Memory B cell (primary cell): ENCODE measurements around the gene TULP1.
A peak's percentile ranks its signal among the peaks of the same experiment; 100 is the strongest.

Experiments
- ATAC-seq: fragments of 150-1000 bp; cut with Tn5 transposase; 2 replicates; pipeline ENCODE4 v1.10.0; 2021; ENCODE audit warnings: low read depth, mild to moderate bottlenecking, moderate library complexity
- DNase-seq, 2 donors: peaks; one replicate each; pipeline ENCODE4 v3.0.0; 2022; ENCODE audit warnings: low spot score in 2 of 2
- H3K27ac Mint-ChIP-seq: one replicate; pipeline ENCODE4 v1.8.0; 2022; ENCODE audit warnings: mild to moderate bottlenecking, moderate library complexity, mixed read lengths
- H3K27me3 Mint-ChIP-seq: one replicate; pipeline ENCODE4 v1.8.0; 2022; ENCODE audit warnings: mixed read lengths
- H3K36me3 Mint-ChIP-seq: one replicate; pipeline ENCODE4 v1.8.0; 2022; ENCODE audit warnings: mild to moderate bottlenecking, mixed read lengths
- H3K4me1 Mint-ChIP-seq: one replicate; pipeline ENCODE4 v1.8.0; 2022; ENCODE audit warnings: mixed read lengths
- H3K4me3 Mint-ChIP-seq: one replicate; pipeline ENCODE4 v1.8.0; 2022; ENCODE audit warnings: mild to moderate bottlenecking, moderate library complexity, mixed read lengths
- H3K9me3 Mint-ChIP-seq: one replicate; pipeline ENCODE4 v1.8.0; 2022; ENCODE audit warnings: mixed read lengths

Gene TULP1

DNA sequence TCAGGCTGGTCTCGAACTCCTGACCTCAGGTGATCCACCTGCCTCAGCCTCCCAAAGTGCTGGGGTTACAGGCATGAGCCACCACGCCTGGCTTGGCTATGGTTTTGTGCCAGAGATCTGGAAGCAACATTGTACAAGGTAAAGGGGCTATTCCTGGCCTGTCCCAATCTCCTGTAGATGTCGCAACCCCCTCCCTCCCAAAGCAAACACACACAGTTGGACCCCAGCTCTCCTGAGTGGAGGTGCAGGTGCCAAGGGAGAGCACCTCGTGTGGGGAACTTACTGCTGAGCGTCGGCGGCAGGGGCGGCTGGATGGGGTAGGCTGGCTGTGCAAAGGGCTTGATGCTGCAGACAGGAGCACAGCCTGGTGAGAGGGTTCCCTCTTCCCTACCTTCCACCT is 35.7 kb downstream of the TULP1 start:
- Mint-ChIP-seq H3K4me3 (no peak overlapping the region), H3K27ac (no peak overlapping the region), H3K27me3 (no peaks in the 10 kb centered on the region), H3K4me1 (no peaks in the 10 kb centered on the region), H3K36me3 (peaks cover 2% of the 10 kb centered on the region), H3K9me3 (no peaks in the 10 kb centered on the region)
- DNase-seq (no peak), ATAC-seq (no peak)

DNA sequence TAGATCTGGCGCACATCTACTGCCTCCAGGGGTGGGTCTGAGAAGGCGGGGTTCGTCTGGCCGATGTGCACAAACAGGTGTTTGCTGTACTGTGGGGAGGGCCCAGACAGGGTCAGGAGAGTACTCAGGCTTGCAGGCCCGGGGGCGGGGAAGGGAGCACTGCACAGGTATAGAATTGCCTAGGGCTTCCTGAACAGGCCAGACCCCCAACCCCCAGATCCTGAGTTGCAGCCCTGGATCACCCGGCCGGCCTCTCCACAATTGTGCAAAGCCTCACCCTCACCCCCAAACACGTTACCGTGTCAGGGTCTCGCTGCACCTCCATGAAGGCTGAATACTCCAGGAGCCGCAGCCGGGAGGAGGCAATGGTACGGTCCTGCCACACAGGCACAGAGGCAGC is 36.7 kb downstream of the TULP1 start:
- DNase-seq, result no peak
- no peak for ATAC-seq
- Mint-ChIP-seq H3K4me1 (no peaks in the 10 kb centered on the region), H3K9me3 (no peaks in the 10 kb centered on the region), H3K27me3 (no peaks in the 10 kb centered on the region), H3K36me3 (peaks cover 2% of the 10 kb centered on the region), H3K27ac (no peak overlapping the region), H3K4me3 (no peak overlapping the region)

DNA sequence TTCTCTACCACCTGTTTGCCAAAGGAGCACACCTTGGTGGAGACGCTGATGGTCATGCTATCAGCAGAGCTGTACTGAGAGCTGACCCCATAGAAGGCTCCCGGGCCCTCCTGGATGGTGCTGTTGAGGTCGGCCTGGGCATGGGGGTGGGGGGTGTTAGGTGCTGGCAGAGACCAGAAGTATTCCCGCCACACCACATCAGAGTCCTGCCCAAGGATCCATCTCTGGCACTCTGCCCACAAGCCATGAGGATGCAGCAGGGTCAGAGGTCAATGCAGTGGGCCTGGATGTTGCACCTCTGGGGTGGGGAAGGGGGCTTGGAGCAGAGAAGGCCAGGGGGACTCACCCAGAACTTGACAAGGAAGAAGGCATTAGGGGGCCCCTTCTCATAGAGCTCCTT is 37.1 kb downstream of the TULP1 start:
- DNase-seq (no peak), ATAC-seq (no peak)
- H3K36me3 Mint-ChIP-seq, result peaks cover 5% of the 10 kb centered on the region
- H3K27me3 Mint-ChIP-seq, result no peaks in the 10 kb centered on the region
- no peak overlapping the region for H3K4me3 Mint-ChIP-seq
- no peaks in the 10 kb centered on the region for H3K9me3 Mint-ChIP-seq
- H3K27ac Mint-ChIP-seq, result no peak overlapping the region
- peaks cover 3% of the 10 kb centered on the region for H3K4me1 Mint-ChIP-seq

DNA sequence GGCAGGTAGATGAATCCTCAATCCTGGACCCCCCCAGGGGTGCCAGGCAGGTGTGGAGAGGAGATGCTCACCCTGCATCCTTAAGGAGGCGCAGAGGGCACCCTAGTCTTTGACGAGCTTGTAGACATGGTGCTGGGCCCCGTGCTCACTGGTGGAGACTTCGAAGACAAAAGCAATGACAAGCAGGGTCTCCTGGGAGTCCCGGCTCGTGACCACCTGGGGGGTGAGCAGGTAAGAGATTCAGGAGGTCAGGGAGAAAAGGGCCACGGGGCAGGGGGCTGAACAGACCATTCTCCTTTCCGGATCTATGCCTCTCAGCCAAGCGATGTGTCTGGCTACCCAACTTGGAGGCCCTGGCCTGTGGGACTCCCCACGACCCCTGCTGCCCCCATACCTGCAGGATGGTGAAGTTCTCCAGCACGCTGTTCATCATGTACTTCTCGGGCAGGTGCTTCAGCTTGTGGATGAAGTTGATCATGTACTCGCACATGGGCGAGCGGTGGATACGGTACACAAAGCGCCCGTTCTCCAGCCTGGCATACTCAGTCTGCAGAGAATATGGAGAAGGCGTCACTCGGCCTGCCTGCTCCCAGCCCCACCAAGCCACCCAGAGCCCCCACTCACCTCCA is 37.6 kb downstream of the TULP1 start:
- Mint-ChIP-seq H3K27ac (no peak overlapping the region), H3K36me3 (peaks cover 10% of the 10 kb centered on the region), H3K4me1 (peaks cover 8% of the 10 kb centered on the region), H3K27me3 (no peaks in the 10 kb centered on the region), H3K9me3 (no peaks in the 10 kb centered on the region), H3K4me3 (no peak overlapping the region)
- DNase-seq, result no peak
- ATAC-seq, result no peak

DNA sequence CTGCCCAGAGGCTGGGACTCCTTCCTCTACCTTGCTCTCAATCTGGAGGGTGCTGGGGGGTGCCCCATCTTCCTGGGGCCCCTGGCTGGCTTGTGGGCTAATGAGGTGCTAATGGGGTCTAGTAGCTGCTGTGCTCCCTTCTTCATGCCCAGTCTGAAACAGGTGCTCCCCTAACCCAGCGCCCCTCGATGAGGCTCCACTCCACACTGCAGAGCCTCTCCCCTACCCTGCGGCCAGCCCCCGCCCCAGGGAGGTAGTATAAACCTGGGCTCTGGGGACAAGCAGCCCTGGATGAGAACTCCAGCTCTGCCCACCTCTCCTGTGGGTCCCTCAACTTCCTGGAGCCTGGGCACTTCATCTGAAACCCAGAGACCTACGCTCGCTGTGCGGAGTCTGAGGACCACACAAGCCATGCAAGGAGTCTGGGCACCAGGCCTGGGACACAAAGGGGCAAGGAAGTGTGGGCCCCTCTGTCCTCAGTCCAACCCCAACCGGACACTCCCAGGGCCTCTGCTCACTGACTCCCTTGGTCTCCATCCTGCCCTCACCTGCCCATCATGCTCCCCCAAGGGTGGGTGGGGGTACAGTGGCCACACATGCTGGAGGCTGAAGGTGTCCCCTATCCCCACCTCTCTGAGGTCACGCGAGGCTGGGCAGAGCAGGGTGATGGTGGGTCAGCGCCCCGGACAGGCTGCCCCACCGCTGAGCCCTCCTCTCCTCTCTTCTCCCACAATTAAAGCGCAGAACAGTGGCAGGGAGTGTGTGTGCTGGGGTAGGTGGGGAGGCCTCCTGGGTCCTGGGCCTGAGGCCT is 38.4 kb downstream of the TULP1 start:
- no peak overlapping the region for H3K27ac Mint-ChIP-seq
- H3K36me3 Mint-ChIP-seq, result peaks cover 15% of the 10 kb centered on the region
- no peaks in the 10 kb centered on the region for H3K9me3 Mint-ChIP-seq
- ATAC-seq (no peak), DNase-seq (no peak)
- peaks cover 15% of the 10 kb centered on the region for H3K4me1 Mint-ChIP-seq
- H3K4me3 Mint-ChIP-seq, result no peak overlapping the region
- H3K27me3 Mint-ChIP-seq, result no peaks in the 10 kb centered on the region

DNA sequence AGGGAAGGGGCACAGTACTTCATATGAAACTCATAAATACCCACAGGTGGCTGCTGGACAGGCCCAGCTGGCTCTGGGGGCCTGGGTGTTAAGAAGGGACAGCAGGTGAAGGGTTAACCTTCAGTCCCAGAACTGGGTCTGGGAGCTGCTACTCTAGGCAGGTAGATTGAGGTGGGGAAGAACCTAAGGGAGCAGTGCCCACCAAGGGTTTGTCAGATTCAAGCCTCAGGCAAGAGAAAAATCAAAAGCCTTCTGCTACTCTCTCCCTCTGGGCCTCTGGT is 38.9 kb downstream of the TULP1 start:
- DNase-seq (no peak), ATAC-seq (no peak)
- H3K27ac Mint-ChIP-seq, result no peak overlapping the region
- H3K4me1 Mint-ChIP-seq, result peaks cover 18% of the 10 kb centered on the region
- no peaks in the 10 kb centered on the region for H3K27me3 Mint-ChIP-seq
- peaks cover 16% of the 10 kb centered on the region for H3K36me3 Mint-ChIP-seq
- no peak overlapping the region for H3K4me3 Mint-ChIP-seq
- no peaks in the 10 kb centered on the region for H3K9me3 Mint-ChIP-seq

DNA sequence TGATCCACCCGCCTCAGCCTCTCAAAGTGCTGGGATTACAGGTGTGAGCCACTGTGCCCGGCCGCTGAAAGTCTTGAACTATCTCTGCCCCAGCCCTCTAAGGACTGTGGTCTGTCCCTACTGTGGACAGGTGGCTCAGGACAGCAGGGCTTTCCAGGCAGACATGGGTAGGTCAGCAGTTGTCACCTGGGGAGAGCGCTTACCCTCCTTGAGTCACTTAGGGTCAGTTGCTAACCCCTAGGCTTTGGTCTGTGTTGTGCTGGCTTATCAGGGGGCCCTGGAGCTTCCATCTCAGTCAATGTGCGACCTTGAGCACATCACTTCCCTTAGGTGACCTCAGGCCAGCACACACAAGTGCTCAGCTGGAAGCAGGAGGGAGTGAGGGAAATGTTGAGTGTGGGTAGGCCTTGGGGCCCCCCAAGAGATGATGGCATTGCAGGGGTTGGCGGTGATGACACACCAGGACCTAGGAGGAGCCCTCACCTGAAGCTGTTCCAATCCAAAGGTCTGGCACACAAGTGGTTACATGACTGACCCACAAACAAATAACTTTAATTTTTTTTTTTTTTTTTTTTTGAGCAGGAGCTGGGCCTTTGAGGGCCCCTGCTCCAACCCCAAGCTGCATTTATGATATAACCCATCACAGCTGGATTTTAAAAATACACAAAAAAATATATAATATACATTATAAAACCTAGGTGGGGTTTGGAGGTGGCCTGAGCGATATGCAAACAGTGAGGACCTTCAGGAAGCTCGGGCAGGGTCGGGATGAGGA is 39.4 kb downstream of the TULP1 start:
- DNase-seq (no peak), ATAC-seq (no peak)
- Mint-ChIP-seq H3K4me1 (peaks cover 18% of the 10 kb centered on the region), H3K4me3 (no peak overlapping the region), H3K27ac (no peak overlapping the region), H3K36me3 (peaks cover 16% of the 10 kb centered on the region), H3K27me3 (no peaks in the 10 kb centered on the region), H3K9me3 (no peaks in the 10 kb centered on the region)

DNA sequence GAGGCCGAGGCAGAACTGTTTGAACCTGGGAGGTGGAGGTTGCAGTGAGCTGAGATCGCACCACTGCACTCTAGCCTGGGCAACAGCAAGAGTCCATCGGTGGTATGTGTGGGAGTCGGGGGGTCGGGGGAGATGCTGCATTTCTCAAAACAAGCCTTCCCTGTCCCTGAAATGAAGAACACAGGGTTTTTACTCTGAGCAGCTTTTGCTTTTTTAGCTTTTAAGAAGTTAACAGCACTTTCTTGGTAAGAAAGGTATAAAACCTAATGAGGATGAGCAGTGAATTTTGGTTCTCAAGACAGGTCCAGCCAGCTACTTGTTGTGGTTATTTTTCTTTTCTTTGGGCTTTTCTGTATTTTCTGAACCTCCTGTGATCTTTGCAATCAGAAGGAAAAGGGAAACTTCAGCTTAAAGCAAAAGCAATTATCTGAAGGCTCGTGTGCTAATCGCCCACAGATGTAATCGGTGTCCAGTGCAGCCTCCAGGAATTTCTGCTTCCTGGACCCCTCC is 40.8 kb downstream of the TULP1 start:
- peaks cover 21% of the 10 kb centered on the region for H3K4me1 Mint-ChIP-seq
- H3K9me3 Mint-ChIP-seq, result no peaks in the 10 kb centered on the region
- no peaks in the 10 kb centered on the region for H3K27me3 Mint-ChIP-seq
- peak overlapping the region; percentile 97 for H3K27ac Mint-ChIP-seq
- H3K36me3 Mint-ChIP-seq, result peaks cover 16% of the 10 kb centered on the region
- ATAC-seq, result no peak
- H3K4me3 Mint-ChIP-seq, result no peak overlapping the region
- DNase-seq, result no peak

DNA sequence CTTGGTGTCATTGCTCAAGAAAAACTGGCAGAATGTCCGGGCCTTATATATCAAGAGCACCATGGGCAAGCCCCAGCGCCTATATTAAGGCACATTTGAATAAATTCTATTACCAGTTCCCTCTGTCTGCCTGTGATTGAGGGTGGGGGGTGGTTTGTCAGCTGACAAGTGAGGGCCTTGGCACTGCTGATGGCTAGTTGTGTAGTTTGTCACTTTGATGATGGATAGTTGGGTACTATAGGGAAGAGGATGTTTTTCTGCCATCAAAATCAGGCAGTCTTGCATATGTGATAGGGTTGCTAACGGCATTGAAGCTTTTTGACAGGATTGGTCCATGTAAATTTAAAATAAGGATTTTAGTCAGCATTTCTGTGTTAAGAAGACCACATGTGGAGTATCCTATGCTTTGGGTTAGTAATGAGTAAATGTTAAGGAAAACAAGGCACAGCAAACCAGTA is 42.0 kb downstream of the TULP1 start:
- DNase-seq (no peak), ATAC-seq (no peak)
- peaks cover 21% of the 10 kb centered on the region for H3K4me1 Mint-ChIP-seq
- H3K36me3 Mint-ChIP-seq, result peaks cover 20% of the 10 kb centered on the region
- no peaks in the 10 kb centered on the region for H3K9me3 Mint-ChIP-seq
- no peaks in the 10 kb centered on the region for H3K27me3 Mint-ChIP-seq
- H3K4me3 Mint-ChIP-seq, result peak overlapping the region; percentile 97
- H3K27ac Mint-ChIP-seq, result peak overlapping the region; percentile 97

DNA sequence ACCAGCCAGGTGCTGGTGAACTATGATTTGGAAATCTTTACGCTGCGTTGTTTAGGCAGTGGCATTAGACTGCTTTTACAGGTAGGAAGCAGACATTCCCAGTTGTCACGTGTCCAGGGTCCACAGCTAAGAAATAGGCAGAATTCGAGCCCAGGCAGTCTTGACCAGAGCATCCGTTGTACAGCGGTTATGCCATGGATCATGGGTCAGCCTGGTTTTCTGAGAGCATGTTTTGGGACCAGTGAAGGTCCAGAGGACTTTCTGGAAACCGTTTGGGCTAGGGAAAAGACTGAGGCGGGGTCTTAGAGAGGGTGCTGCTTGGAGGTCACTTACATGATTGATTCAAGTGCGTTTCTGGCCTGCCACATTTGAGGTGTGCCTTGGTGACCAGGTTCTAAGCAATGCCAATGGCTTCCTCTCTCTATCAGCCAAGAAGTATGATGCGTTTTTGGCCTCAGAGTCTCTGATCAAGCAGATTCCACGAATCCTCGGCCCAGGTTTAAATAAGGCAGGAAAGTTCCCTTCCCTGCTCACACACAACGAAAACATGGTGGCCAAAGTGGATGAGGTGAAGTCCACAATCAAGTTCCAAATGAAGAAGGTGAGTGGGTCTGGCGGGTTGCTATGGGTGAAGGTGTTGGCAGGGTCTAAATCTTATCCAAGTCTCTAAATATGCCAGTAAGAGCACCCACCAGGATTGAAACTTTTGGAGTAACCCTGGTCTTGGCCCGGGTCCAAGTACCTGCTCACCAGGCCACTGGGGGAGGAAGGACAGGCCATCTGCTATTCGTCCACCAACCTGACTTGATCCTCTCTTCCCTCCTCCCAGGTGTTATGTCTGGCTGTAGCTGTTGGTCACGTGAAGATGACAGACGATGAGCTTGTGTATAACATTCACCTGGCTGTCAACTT is 42.7 kb downstream of the TULP1 start:
- Mint-ChIP-seq H3K36me3 (peaks cover 20% of the 10 kb centered on the region), H3K4me1 (peaks cover 21% of the 10 kb centered on the region), H3K4me3 (peak overlapping the region; percentile 97), H3K27ac (peak overlapping the region; percentile 97), H3K9me3 (no peaks in the 10 kb centered on the region), H3K27me3 (no peaks in the 10 kb centered on the region)
- DNase-seq (no peak), ATAC-seq (no peak)

DNA sequence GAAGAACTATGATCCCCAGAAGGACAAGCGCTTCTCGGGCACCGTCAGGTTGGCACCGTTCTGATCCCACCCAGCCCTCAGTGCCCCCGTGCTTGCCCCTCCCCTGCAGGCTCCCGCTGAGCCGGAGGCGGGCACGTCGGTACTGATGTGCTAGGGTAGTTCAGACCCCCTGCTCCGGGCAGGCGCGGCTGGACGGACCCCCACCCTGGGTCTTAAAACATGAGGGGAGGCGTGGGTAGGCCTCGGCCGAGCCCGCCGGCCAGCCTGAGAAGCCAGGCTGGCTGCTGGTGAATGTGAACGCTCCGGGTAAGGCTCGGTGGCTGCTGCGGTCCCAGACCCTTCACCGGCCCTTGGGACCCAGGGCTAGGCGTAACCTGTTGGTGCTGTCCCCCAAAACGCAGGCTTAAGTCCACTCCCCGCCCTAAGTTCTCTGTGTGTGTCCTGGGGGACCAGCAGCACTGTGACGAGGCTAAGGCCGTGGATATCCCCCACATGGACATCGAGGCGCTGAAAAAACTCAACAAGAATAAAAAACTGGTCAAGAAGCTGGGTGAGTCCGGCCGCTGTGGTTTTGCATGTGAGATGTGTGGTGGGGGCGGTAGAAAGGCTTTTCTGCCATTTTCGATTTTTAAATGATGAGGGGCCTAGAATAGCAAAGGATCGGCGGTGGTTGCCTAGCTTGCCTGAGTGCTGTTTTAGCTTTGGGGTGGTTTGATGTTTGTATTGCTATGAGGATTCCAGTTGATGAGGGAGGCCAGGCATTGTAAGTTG is 43.5 kb downstream of the TULP1 start:
- DNase-seq (no peak), ATAC-seq (no peak)
- Mint-ChIP-seq H3K4me3 (peak overlapping the region; percentile 97), H3K27ac (peak overlapping the region; percentile 97), H3K36me3 (peaks cover 20% of the 10 kb centered on the region), H3K9me3 (no peaks in the 10 kb centered on the region), H3K27me3 (no peaks in the 10 kb centered on the region), H3K4me1 (peaks cover 21% of the 10 kb centered on the region)

DNA sequence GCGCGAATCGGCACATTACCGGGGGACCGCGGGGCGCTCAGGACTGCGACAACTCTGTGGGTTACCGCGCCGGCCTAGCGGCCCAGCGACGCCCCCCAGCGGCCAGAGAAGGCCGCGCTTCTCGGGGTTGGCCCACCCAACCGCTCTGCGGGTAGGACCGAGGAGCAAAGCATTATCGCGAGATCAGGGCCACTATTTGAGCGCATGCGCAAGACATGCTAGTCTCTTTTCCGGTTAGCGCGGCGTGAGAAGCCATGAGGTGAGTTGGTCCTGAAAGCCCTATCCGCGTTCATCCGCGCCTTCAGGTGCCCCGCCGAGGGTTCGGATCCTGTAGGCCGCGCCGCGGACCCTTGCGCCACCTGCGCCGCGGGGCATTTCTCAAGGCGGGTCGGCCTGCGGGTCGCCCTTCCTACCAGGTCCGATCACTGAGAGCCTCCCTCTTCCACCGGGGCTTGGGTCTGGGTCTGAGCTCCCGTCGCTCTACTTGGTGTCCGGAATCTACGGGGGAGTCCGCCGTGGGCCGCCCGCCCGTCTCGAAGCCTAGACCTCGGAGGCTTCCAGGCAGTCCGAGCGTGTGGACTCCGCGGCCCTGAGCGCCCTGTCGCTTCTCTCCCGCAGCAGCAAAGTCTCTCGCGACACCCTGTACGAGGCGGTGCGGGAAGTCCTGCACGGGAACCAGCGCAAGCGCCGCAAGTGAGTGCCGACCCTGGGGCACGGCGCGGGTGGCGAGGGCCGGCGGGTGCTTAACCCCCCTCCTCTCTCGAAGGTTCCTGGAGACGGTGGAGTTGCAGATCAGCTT is 44.3 kb downstream of the TULP1 start, which contains the start of gene RPL10A:
RPL10A (plus strand) TSS at position 221 of the 799 bp plus-strand sequence; CDS start at position 255, 34 bp downstream.
- peak; percentile 92 to 95 for DNase-seq
- Mint-ChIP-seq H3K4me1 (peaks cover 21% of the 10 kb centered on the region), H3K27ac (peak within 1 kb of the TSS; percentile 97), H3K27me3 (no peaks in the 10 kb centered on the region), H3K4me3 (peak within 1 kb of the TSS; percentile 97), H3K36me3 (peaks cover 20% of the 10 kb centered on the region), H3K9me3 (no peaks in the 10 kb centered on the region)
- peak; percentile 83 for ATAC-seq
